ENCODE measurements around the gene ZNF490.
"Not testable (repeated sequence)": the region's sequence is repeated elsewhere in the genome, so short reads cannot be mapped to it uniquely, and the experiment has no call there.

ZNF490 gene

GRCh38 chr19:12610540-12611360, at the start of gene ZNF490, which contains the start of gene ZNF791:
TSS of gene ZNF490 (minus strand) at chr19:12610813. CDS start at chr19:12610680, 133 bp downstream.
TSS of gene ZNF791 (plus strand) at chr19:12610920. CDS start at chr19:12611080, 160 bp downstream.
- DNase-seq (ENCODE audit: low spot score) = peak; percentile 96

GRCh38 chr19:12657966-12658365, 47.4 kb upstream of the ZNF490 start:
- no peak for DNase-seq (ENCODE audit: low spot score)

GRCh38 chr19:12656899-12657571, 46.4 kb upstream of the ZNF490 start:
- DNase-seq (ENCODE audit: low spot score) = no peak

- DNase-seq (ENCODE audit: low spot score) = no peak
Observed at GRCh38 chr19:12655546-12655945, 44.9 kb upstream of the ZNF490 start.

- peak; percentile 22 for DNase-seq (ENCODE audit: low spot score)
Observed at GRCh38 chr19:12652219-12652618, 41.6 kb upstream of the ZNF490 start.

GRCh38 chr19:12649941-12650340, 39.3 kb upstream of the ZNF490 start:
- peak; percentile 22 for DNase-seq (ENCODE audit: low spot score)

- peak; percentile 42 for DNase-seq (ENCODE audit: low spot score)
Observed at GRCh38 chr19:12648088-12648487, 37.5 kb upstream of the ZNF490 start.

- DNase-seq (ENCODE audit: low spot score) = peak; percentile 54
Observed at GRCh38 chr19:12647490-12648071, 37.0 kb upstream of the ZNF490 start.

- DNase-seq (ENCODE audit: low spot score) = peak; percentile 20
Observed at GRCh38 chr19:12647047-12647446, 36.4 kb upstream of the ZNF490 start.

GRCh38 chr19:12646551-12646950, 35.9 kb upstream of the ZNF490 start:
- peak; percentile 18 for DNase-seq (ENCODE audit: low spot score)

- DNase-seq (ENCODE audit: low spot score) = not testable (repeated sequence)
Observed at GRCh38 chr19:12643716-12644115, 33.1 kb upstream of the ZNF490 start.

- no peak for DNase-seq (ENCODE audit: low spot score)
Observed at GRCh38 chr19:12642506-12642905, 31.9 kb upstream of the ZNF490 start.

GRCh38 chr19:12641456-12641855, 30.8 kb upstream of the ZNF490 start:
- peak; percentile 13 for DNase-seq (ENCODE audit: low spot score)

GRCh38 chr19:12639901-12640613, 29.4 kb upstream of the ZNF490 start:
- DNase-seq (ENCODE audit: low spot score) = peak; percentile 89

GRCh38 chr19:12638611-12639182, 28.1 kb upstream of the ZNF490 start:
- DNase-seq (ENCODE audit: low spot score) = peak; percentile 20

GRCh38 chr19:12636631-12637030, 26.0 kb upstream of the ZNF490 start:
- DNase-seq (ENCODE audit: low spot score) = no peak

- DNase-seq (ENCODE audit: low spot score) = no peak
Observed at GRCh38 chr19:12629215-12629614, 18.6 kb upstream of the ZNF490 start.

- DNase-seq (ENCODE audit: low spot score) = no peak
Observed at GRCh38 chr19:12628040-12629022, 17.7 kb upstream of the ZNF490 start.

GRCh38 chr19:12626958-12627357, 16.3 kb upstream of the ZNF490 start:
- DNase-seq (ENCODE audit: low spot score) = no peak

GRCh38 chr19:12623361-12624031, 12.9 kb upstream of the ZNF490 start:
- no peak for DNase-seq (ENCODE audit: low spot score)

All from D341Med (cell line).